Mesenteric fat pad (tissue), 1 donor: ENCODE results near the gene PARM1. TPM values are rescaled to one million over a fixed set of nuclear protein-coding genes. Genes with fewer than 3 reads are reported as not detected.

ENCODE experiments used
- DNase-seq: peaks from one replicate; pipeline ENCODE4 v3.0.0-alpha.2; 2020; ENCODE audit warnings: low spot score
- total RNA-seq: library from RNA; stranded (reverse); fragmentation: NEBNext Ultra II Directional; extraction: Animal tissue kit (Norgen Biotek cat#: 25700); gene quantifications from one replicate; pipeline ENCODE4 v1.2.1, GENCODE V29; 2021
- donor health status: DM: yes; HTN: yes; CAD: no.

PARM1 gene
- total RNA-seq, 1 donor from 2014 or later, result 27.5 TPM

GRCh38 chr4:75069493-75070074, 136.7 kb downstream of the PARM1 start:
- DNase-seq, result no peak

- DNase-seq, result no peak
Measured at GRCh38 chr4:75071317-75071716, 138.4 kb downstream of the PARM1 start.

DNA sequence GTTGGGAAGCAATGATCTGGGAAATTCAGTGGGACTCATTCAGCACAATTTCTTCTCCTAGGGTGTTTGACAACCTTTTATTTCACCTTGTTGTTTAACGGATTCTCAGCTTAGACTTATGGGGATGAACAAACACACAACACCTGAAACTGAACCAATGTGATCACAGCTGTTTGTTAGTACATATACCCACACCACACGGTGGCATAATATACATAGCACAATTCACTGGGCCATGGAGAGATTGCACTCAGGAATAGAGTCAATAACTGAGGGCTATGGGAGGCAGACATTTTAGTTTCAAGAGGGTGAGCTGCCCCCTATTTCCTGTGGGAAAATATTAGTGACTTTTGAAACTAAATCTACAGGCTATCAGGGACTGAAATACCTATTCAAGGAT, 148.0 kb downstream of the PARM1 start:
- DNase-seq, result no peak

DNA sequence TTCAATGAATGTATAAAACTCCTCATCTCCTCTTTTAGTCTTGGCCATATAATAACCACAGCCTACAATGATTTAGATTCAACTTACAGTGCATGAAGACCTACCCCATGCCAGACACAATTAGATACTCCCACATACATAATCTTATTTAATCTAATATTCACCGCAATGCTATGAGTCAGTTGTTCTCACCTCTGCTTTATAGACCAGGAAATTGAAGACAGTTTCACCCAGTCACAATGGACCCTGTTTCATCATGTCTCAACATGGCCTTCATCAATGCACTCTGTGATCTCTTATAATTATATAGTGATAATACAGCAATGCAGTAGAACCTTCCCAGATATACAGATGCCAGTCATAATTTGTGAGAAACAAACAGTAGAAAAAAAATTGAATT, 148.6 kb downstream of the PARM1 start:
- no peak for DNase-seq

GRCh38 chr4:75087416-75087815, 154.5 kb downstream of the PARM1 start:
- DNase-seq, result no peak

GRCh38 chr4:75087865-75088264, 154.9 kb downstream of the PARM1 start:
- no peak for DNase-seq

DNA sequence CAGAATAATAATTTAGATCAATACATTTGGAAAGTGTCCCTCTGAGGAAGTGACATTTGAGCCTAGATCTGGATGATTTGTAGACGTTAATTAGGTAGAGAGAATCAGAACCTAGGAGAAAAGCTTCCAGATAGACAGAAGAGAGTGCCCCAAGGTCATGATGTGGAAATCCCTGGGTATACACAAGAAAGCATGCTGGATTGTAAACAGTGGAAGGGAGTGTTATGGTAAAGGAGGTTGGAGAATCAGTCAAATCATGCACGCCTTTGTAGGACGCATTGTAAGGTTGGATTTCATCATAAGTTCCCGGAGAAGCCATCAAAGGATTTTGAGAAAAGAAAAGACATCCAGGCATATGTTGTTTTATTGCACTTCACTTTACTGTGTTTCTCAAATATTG, 156.3 kb downstream of the PARM1 start:
- DNase-seq, result no peak

DNA sequence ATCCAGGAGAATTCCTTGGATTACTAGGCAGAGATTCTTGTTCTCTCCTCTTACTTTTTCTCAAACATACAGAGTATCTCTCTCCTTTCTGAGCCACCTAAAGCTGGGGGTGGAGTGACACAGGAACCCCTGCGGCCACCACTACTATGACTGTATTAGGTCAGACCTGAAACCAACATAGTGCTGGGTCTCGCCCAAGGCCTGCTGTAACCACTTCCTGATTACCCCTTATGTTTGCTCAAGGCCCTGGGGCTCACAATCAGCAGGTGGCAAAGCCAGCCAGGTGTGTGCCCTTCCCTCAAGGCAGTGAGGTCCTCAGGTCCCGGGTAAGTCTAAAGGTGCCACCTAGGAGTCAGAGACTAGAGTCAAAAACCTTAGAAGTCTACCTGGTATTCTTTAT, 166.4 kb downstream of the PARM1 start:
- DNase-seq, result no peak

Other genes starting within 250 kb of the PARM1 start
- 1.3 TPM for gene BTC, start 138.6 kb upstream of the PARM1 start, total RNA-seq